GM23338 (cell line): ENCODE results near the gene TENT4A. TPM values are rescaled to one million over a fixed set of nuclear protein-coding genes. Genes with fewer than 3 reads are reported as not detected.
A peak's percentile ranks its signal among the peaks of the same experiment; 100 is the strongest.

ENCODE experiments used
- ATAC-seq: fragments of 200-7000 bp; cut with Tn5 transposase; 3 replicates; pipeline ENCODE4 v1.9.1; 2020
- DNase-seq: peaks from one replicate; pipeline ENCODE4 v3.0.0-alpha.2; 2015; ENCODE audit warnings: low spot score
- H2AFZ ChIP-seq: fragments of 200-600 bp; sonication (generic); 2 replicates; pipeline ENCODE4 v1.8.0; 2016; ENCODE audit warnings: antibody characterized with exemption, mild to moderate bottlenecking, moderate library complexity
- H3F3A ChIP-seq: fragments of 200-600 bp; sonication (generic); replicated peaks from 2 replicates; pipeline ENCODE4 v1.8.0; 2017; ENCODE audit warnings: antibody characterized with exemption, mixed run types, low read depth
- H3K27ac ChIP-seq: fragments of 200-600 bp; sonication (generic); 2 replicates; pipeline ENCODE4 v1.6.1; 2016; ENCODE audit warnings: low read depth
- H3K27me3 ChIP-seq: fragments of 200-600 bp; sonication (generic); 2 replicates; pipeline ENCODE4 v1.8.0; 2016; ENCODE audit warnings: mild to moderate bottlenecking, mixed run types, moderate library complexity; ENCODE audit not compliant: insufficient read depth
- H3K36me3 ChIP-seq: fragments of 200-600 bp; sonication (generic); 2 replicates; pipeline ENCODE4 v1.8.0; 2016; ENCODE audit warnings: mild to moderate bottlenecking; ENCODE audit not compliant: insufficient read depth
- H3K4me1 ChIP-seq: fragments of 200-600 bp; sonication (generic); 2 replicates; pipeline ENCODE4 v1.8.0; 2016; ENCODE audit warnings: mild to moderate bottlenecking, moderate library complexity; ENCODE audit not compliant: insufficient read depth
- H3K4me2 ChIP-seq: fragments of 200-600 bp; sonication (generic); 2 replicates; pipeline ENCODE4 v1.7.1; 2017; ENCODE audit warnings: mixed run types
- H3K4me3 ChIP-seq: fragments of 200-600 bp; sonication (generic); 2 replicates; pipeline ENCODE4 v1.6.1; 2016; ENCODE audit warnings: mixed run types
- H3K79me2 ChIP-seq: fragments of 200-600 bp; sonication (generic); replicated peaks from 2 replicates; pipeline ENCODE4 v1.8.0; 2017; ENCODE audit warnings: mild to moderate bottlenecking; ENCODE audit not compliant: insufficient read depth
- H3K9me2 ChIP-seq: fragments of 200-600 bp; sonication (generic); 2 replicates; pipeline ENCODE4 v1.8.0; 2017; ENCODE audit not compliant: insufficient read depth
- H4K20me1 ChIP-seq: fragments of 200-600 bp; sonication (generic); replicated peaks from 2 replicates; pipeline ENCODE4 v1.8.0; 2017; ENCODE audit warnings: mild to moderate bottlenecking; ENCODE audit not compliant: insufficient read depth
- H3K27ac Mint-ChIP-seq: 2 replicates; pipeline ENCODE4 v1.8.0; 2020; ENCODE audit warnings: inconsistent platforms, mild to moderate bottlenecking, moderate library complexity, mixed read lengths
- H3K27me3 Mint-ChIP-seq: 3 replicates; pipeline ENCODE4 v1.8.0; 2022; ENCODE audit warnings: low read depth, mild to moderate bottlenecking, moderate library complexity, mixed read lengths, inconsistent platforms; ENCODE audit not compliant: insufficient read depth, poor library complexity
- H3K36me3 Mint-ChIP-seq: 3 replicates; pipeline ENCODE4 v1.8.0; 2021; ENCODE audit warnings: low read depth, mild to moderate bottlenecking, inconsistent platforms, moderate library complexity, mixed read lengths
- H3K4me1 Mint-ChIP-seq: 3 replicates; pipeline ENCODE4 v1.8.0; 2020; ENCODE audit warnings: mild to moderate bottlenecking, inconsistent platforms, mixed read lengths
- H3K4me3 Mint-ChIP-seq: 3 replicates; pipeline ENCODE4 v1.8.0; 2021; ENCODE audit warnings: moderate library complexity, mild to moderate bottlenecking, inconsistent platforms, mixed read lengths
- H3K9me3 Mint-ChIP-seq: 3 replicates; pipeline ENCODE4 v1.8.0; 2020; ENCODE audit warnings: moderate library complexity, mild to moderate bottlenecking, inconsistent platforms, mixed read lengths
- CREB1 ChIP-seq: fragments of 250-450 bp; sonication (Bioruptor Pico); IDR thresholded peaks from 2 replicates; pipeline ENCODE4 v1.5.0; 2020; ENCODE audit warnings: low read depth, mild to moderate bottlenecking, moderate library complexity
- CTCF ChIP-seq, 2 experiments: fragments of 200-600 bp in 1 of 2; sonication (generic) in 1 of 2; conservative IDR thresholded peaks; 2 replicates each; pipeline versions ENCODE4 v1.5.1 to v1.6.1; 2016 to 2017; ENCODE audit warnings: antibody characterized with exemption in 2 of 2, low read depth in 2 of 2, mild to moderate bottlenecking in 2 of 2, moderate library complexity in 1 of 2
- ETS1 ChIP-seq: IDR thresholded peaks from 2 replicates; pipeline ENCODE4 v1.6.1; 2016; ENCODE audit warnings: antibody characterized with exemption
- EZH2 ChIP-seq: fragments of 200-600 bp; sonication (generic); IDR thresholded peaks from one replicate; pipeline ENCODE4 v1.8.0; 2017; ENCODE audit warnings: antibody characterized with exemption, mild to moderate bottlenecking, low read depth; ENCODE audit not compliant: unreplicated experiment
- EZH2phosphoT487 ChIP-seq: fragments of 200-600 bp; sonication (generic); IDR thresholded peaks from one replicate; pipeline ENCODE4 v1.8.1; 2018; ENCODE audit warnings: antibody characterized with exemption; ENCODE audit not compliant: unreplicated experiment
- JUNB ChIP-seq: IDR thresholded peaks from one replicate; pipeline ENCODE4 v1.6.1; 2016; ENCODE audit warnings: antibody characterized with exemption; ENCODE audit not compliant: unreplicated experiment
- NANOG ChIP-seq: IDR thresholded peaks from 2 replicates; pipeline ENCODE4 v1.6.1; 2016; ENCODE audit warnings: antibody characterized with exemption, borderline replicate concordance
- POLR2AphosphoS5 ChIP-seq: IDR thresholded peaks from 2 replicates; pipeline ENCODE4 v1.6.1; 2016; ENCODE audit warnings: antibody characterized with exemption, low read depth
- REST ChIP-seq: IDR thresholded peaks from one replicate; pipeline ENCODE4 v1.6.1; 2018; ENCODE audit warnings: antibody characterized with exemption; ENCODE audit not compliant: unreplicated experiment
- STAT1 ChIP-seq: IDR thresholded peaks from one replicate; pipeline ENCODE4 v1.6.1; 2016; ENCODE audit warnings: antibody characterized with exemption; ENCODE audit not compliant: unreplicated experiment
- ZNF114 ChIP-seq: fragments of 250-450 bp; sonication (Bioruptor Pico); IDR thresholded peaks from 2 replicates; pipeline ENCODE4 v1.5.0; 2020; ENCODE audit warnings: mild to moderate bottlenecking, moderate library complexity
- ZNF331 ChIP-seq: fragments of 250-450 bp; sonication (Bioruptor Pico); IDR thresholded peaks from 2 replicates; pipeline ENCODE4 v1.5.0; 2020; ENCODE audit warnings: low read depth, mild to moderate bottlenecking, moderate library complexity
- polyA plus RNA-seq: library from polyadenylated mRNA; unstranded; fragments of >200 nt; fragmentation: Nextera tagmentation; extraction: Ambion mirVana; gene quantifications from 2 replicates; pipeline ENCODE4 v1.2.1, GENCODE V29; 2016
- total RNA-seq: library from RNA; depleted of rRNA; stranded (reverse); fragments of >200 nt; shearing (Covaris generic); gene quantifications from 2 replicates; pipeline ENCODE4 v1.2.3, GENCODE V29; 2014
- TF ChIP-seq, protein P1 (sequence below): fragments of 250-450 bp; sonication (Bioruptor Pico); IDR thresholded peaks from 2 replicates; pipeline ENCODE4 v1.5.0; 2020; ENCODE audit warnings: mild to moderate bottlenecking, moderate library complexity

Gene TENT4A
- total and polyA plus RNA-seq, 2 experiments from 2014 or later: 5.3 to 24.0 TPM

DNA sequence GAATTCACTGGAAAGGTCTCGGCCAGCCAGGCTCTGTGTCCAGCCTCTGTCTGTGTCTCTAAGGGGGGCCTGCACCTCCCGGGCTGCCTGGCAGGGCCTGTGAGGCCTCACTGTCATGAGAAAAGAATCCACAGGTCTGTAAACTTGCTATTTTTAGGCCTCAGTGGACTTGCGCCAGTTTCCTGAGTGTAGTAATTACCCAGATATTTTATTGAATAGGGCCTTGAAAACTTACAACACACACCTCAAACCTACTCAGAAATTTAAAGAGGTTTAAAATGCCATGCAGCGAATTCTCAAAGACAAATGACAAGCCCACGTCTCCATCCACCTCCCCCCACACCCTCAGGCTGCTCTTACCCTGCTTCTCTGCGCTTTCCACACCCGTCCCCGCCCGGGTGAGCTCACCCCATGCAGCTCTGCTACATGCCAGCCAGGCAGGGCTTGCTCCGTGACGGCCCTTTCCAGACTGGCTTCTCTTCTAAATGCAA, 8.8 kb upstream of the TENT4A start:
- Mint-ChIP-seq H3K27ac (no peak overlapping the region), H3K36me3 (no peaks in the 10 kb centered on the region), H3K9me3 (no peaks in the 10 kb centered on the region), H3K27me3 (no peaks in the 10 kb centered on the region), H3K4me3 (no peak overlapping the region), H3K4me1 (peaks cover 22% of the 10 kb centered on the region)
- TF ChIP-seq CTCF (conservative IDR thresholded peaks at IDR 0.05; ENCODE audit: low read depth in 2 of 2) (no peak), REST (no peak), EZH2phosphoT487 (no peak), ZNF114 (CRISPR knock-in tag) (no peak), STAT1 (no peak), NANOG (no peak), ETS1 (no peak), ZNF331 (CRISPR knock-in tag) (no peak), EZH2 (no peak), POLR2AphosphoS5 (no peak), JUNB (no peak), CREB1 (no peak)
- TF ChIP-seq, protein P1, sequence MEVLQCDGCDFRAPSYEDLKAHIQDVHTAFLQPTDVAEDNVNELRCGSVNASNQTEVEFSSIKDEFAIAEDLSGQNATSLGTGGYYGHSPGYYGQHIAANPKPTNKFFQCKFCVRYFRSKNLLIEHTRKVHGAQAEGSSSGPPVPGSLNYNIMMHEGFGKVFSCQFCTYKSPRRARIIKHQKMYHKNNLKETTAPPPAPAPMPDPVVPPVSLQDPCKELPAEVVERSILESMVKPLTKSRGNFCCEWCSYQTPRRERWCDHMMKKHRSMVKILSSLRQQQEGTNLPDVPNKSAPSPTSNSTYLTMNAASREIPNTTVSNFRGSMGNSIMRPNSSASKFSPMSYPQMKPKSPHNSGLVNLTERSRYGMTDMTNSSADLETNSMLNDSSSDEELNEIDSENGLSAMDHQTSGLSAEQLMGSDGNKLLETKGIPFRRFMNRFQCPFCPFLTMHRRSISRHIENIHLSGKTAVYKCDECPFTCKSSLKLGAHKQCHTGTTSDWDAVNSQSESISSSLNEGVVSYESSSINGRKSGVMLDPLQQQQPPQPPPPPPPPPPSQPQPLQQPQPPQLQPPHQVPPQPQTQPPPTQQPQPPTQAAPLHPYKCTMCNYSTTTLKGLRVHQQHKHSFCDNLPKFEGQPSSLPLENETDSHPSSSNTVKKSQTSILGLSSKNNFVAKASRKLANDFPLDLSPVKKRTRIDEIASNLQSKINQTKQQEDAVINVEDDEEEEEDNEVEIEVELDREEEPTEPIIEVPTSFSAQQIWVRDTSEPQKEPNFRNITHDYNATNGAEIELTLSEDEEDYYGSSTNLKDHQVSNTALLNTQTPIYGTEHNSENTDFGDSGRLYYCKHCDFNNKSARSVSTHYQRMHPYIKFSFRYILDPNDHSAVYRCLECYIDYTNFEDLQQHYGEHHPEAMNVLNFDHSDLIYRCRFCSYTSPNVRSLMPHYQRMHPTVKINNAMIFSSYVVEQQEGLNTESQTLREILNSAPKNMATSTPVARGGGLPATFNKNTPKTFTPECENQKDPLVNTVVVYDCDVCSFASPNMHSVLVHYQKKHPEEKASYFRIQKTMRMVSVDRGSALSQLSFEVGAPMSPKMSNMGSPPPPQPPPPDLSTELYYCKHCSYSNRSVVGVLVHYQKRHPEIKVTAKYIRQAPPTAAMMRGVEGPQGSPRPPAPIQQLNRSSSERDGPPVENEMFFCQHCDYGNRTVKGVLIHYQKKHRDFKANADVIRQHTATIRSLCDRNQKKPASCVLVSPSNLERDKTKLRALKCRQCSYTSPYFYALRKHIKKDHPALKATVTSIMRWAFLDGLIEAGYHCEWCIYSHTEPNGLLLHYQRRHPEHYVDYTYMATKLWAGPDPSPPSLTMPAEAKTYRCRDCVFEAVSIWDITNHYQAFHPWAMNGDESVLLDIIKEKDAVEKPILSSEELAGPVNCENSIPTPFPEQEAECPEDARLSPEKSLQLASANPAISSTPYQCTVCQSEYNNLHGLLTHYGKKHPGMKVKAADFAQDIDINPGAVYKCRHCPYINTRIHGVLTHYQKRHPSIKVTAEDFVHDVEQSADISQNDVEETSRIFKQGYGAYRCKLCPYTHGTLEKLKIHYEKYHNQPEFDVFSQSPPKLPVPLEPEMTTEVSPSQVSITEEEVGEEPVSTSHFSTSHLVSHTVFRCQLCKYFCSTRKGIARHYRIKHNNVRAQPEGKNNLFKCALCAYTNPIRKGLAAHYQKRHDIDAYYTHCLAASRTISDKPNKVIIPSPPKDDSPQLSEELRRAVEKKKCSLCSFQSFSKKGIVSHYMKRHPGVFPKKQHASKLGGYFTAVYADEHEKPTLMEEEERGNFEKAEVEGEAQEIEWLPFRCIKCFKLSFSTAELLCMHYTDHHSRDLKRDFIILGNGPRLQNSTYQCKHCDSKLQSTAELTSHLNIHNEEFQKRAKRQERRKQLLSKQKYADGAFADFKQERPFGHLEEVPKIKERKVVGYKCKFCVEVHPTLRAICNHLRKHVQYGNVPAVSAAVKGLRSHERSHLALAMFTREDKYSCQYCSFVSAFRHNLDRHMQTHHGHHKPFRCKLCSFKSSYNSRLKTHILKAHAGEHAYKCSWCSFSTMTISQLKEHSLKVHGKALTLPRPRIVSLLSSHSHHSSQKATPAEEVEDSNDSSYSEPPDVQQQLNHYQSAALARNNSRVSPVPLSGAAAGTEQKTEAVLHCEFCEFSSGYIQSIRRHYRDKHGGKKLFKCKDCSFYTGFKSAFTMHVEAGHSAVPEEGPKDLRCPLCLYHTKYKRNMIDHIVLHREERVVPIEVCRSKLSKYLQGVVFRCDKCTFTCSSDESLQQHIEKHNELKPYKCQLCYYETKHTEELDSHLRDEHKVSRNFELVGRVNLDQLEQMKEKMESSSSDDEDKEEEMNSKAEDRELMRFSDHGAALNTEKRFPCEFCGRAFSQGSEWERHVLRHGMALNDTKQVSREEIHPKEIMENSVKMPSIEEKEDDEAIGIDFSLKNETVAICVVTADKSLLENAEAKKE (CRISPR knock-in tag): no peak
- no peak overlapping the region for H3K27ac ChIP-seq
- no peaks in the 10 kb centered on the region for H3K9me2 ChIP-seq
- ATAC-seq: no peak; the same call in 1 of the 3 replicates
- no peak overlapping the region for H3K4me2 ChIP-seq
- DNase-seq: no peak
- H3F3A ChIP-seq: no peaks in the 10 kb centered on the region
- H3K36me3 ChIP-seq: no peaks in the 10 kb centered on the region
- no peaks in the 10 kb centered on the region for H3K27me3 ChIP-seq
- peaks cover 16% of the 10 kb centered on the region; the same call in 1 of the 2 replicates for H3K4me1 ChIP-seq
- no peaks in the 10 kb centered on the region for H4K20me1 ChIP-seq
- H3K79me2 ChIP-seq: no peaks in the 10 kb centered on the region
- H2AFZ ChIP-seq: peak overlapping the region; percentile 52; the same call in 1 of the 2 replicates
- H3K4me3 ChIP-seq: no peak overlapping the region
